K562 (cell line): ENCODE results near the gene INCA1. TPM values are rescaled to one million over a fixed set of nuclear protein-coding genes. Genes with fewer than 3 reads are reported as not detected.

Experiments
- ATF7 ChIP-seq: fragments of 450-650 bp; IDR thresholded peaks from 2 replicates; pipeline ENCODE4 v1.7.1; 2014; ENCODE audit warnings: mild to moderate bottlenecking, moderate library complexity
- CAMTA2 ChIP-seq: fragments of 250-450 bp; sonication (Bioruptor Pico); conservative IDR thresholded peaks from 2 replicates; pipeline ENCODE4 v1.5.1; 2022
- CC2D1A ChIP-seq: fragments of 450-650 bp; IDR thresholded peaks from 2 replicates; pipeline ENCODE4 v1.6.1; 2017; ENCODE audit warnings: mild to moderate bottlenecking
- CTCFL ChIP-seq: IDR thresholded peaks from 2 replicates; pipeline ENCODE4 v1.6.1; 2011; ENCODE audit warnings: borderline replicate concordance, low read depth, mild to moderate bottlenecking, moderate library complexity, low read length; ENCODE audit not compliant: insufficient read depth, poor library complexity, severe bottlenecking
- PBX2 ChIP-seq, 2 experiments: IDR thresholded peaks in 1 of 2; conservative IDR thresholded peaks in 1 of 2; 2 replicates each; pipeline ENCODE4 v1.6.1; 2016; ENCODE audit warnings: low read depth in 2 of 2, mild to moderate bottlenecking in 1 of 2, missing compliant biosample characterization in 1 of 2, missing genetic modification characterization in 1 of 2, moderate library complexity in 1 of 2
- POLR2H ChIP-seq: IDR thresholded peaks from 2 replicates; pipeline ENCODE4 v1.6.1; 2016; ENCODE audit warnings: missing genetic modification characterization, low read depth, mild to moderate bottlenecking, control low read depth, missing compliant biosample characterization, moderate library complexity
- POLR3A ChIP-seq: IDR thresholded peaks from 2 replicates; pipeline ENCODE4 v1.6.1; 2011; ENCODE audit warnings: borderline replicate concordance, mild to moderate bottlenecking, moderate library complexity; ENCODE audit not compliant: insufficient read length, insufficient read depth; ENCODE audit errors: extremely low read depth
- polyA plus RNA-seq, 8 experiments: library from polyadenylated mRNA; depleted of rRNA in 4 of 8; stranded (reverse) in 5 of 8; unstranded in 3 of 8; fragments of >200 nt; fragmentation: Nextera tagmentation in 2 of 8; fragmentation: Illumina TruSeq in 1 of 8; extraction: Ambion mirVana in 2 of 8; extraction: Trizol in 1 of 8; gene quantifications; 2 replicates each; pipeline versions ENCODE4 v1.2.1 to v1.2.3, GENCODE V29; 2011 to 2014; ENCODE audit warnings: inconsistent platforms in 1 of 8, missing spikeins in 1 of 8
- total RNA-seq, 7 experiments: library from RNA; depleted of rRNA in 6 of 7; stranded (reverse); fragments of >200 nt in 6 of 7; fragmentation: Illumina TruSeq in 2 of 7; extraction: Trizol in 2 of 7; gene quantifications; 2 replicates each; pipeline versions ENCODE4 v1.2.1 to v1.2.3, GENCODE V29; 2011 to 2021; ENCODE audit warnings: low replicate concordance in 1 of 7
- TF ChIP-seq, protein P1 (sequence below), 2 experiments: fragments of 450-650 bp; formaldehyde crosslinking in 1 of 2; IDR thresholded peaks; 2 replicates each; pipeline versions ENCODE4 v1.4.0 to v1.6.1; 2014 to 2020; ENCODE audit warnings: mild to moderate bottlenecking in 2 of 2, borderline replicate concordance in 1 of 2, low read depth in 1 of 2
- TF ChIP-seq, protein P2 (sequence below): fragments of 450-650 bp; IDR thresholded peaks from 2 replicates; pipeline ENCODE4 v1.7.1; 2018; ENCODE audit warnings: mild to moderate bottlenecking, low read depth; ENCODE audit not compliant: partially characterized antibody

Gene INCA1
- total and polyA plus RNA-seq, 9 of the 15 experiments (the other 6 are each of a cell fraction or from before 2014, with no cell fraction given), result 0.08 to 0.50 (median 0.13) TPM; not detected in 4

GRCh38 chr17:4947411-4948165, 49.7 kb downstream of the INCA1 start (continued):
- TF ChIP-seq, protein P1, sequence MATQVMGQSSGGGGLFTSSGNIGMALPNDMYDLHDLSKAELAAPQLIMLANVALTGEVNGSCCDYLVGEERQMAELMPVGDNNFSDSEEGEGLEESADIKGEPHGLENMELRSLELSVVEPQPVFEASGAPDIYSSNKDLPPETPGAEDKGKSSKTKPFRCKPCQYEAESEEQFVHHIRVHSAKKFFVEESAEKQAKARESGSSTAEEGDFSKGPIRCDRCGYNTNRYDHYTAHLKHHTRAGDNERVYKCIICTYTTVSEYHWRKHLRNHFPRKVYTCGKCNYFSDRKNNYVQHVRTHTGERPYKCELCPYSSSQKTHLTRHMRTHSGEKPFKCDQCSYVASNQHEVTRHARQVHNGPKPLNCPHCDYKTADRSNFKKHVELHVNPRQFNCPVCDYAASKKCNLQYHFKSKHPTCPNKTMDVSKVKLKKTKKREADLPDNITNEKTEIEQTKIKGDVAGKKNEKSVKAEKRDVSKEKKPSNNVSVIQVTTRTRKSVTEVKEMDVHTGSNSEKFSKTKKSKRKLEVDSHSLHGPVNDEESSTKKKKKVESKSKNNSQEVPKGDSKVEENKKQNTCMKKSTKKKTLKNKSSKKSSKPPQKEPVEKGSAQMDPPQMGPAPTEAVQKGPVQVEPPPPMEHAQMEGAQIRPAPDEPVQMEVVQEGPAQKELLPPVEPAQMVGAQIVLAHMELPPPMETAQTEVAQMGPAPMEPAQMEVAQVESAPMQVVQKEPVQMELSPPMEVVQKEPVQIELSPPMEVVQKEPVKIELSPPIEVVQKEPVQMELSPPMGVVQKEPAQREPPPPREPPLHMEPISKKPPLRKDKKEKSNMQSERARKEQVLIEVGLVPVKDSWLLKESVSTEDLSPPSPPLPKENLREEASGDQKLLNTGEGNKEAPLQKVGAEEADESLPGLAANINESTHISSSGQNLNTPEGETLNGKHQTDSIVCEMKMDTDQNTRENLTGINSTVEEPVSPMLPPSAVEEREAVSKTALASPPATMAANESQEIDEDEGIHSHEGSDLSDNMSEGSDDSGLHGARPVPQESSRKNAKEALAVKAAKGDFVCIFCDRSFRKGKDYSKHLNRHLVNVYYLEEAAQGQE (IDR thresholded peaks at IDR 0.05; ENCODE audit: borderline replicate concordance), result no peak
- TF ChIP-seq, protein P1 (CRISPR knock-in tag; IDR thresholded peaks at IDR 0.05; ENCODE audit: low read depth), result no peak
- no peak for TF ChIP-seq ATF7
- TF ChIP-seq CAMTA2, result no peak
- no peak for TF ChIP-seq CC2D1A
- TF ChIP-seq, protein P2, sequence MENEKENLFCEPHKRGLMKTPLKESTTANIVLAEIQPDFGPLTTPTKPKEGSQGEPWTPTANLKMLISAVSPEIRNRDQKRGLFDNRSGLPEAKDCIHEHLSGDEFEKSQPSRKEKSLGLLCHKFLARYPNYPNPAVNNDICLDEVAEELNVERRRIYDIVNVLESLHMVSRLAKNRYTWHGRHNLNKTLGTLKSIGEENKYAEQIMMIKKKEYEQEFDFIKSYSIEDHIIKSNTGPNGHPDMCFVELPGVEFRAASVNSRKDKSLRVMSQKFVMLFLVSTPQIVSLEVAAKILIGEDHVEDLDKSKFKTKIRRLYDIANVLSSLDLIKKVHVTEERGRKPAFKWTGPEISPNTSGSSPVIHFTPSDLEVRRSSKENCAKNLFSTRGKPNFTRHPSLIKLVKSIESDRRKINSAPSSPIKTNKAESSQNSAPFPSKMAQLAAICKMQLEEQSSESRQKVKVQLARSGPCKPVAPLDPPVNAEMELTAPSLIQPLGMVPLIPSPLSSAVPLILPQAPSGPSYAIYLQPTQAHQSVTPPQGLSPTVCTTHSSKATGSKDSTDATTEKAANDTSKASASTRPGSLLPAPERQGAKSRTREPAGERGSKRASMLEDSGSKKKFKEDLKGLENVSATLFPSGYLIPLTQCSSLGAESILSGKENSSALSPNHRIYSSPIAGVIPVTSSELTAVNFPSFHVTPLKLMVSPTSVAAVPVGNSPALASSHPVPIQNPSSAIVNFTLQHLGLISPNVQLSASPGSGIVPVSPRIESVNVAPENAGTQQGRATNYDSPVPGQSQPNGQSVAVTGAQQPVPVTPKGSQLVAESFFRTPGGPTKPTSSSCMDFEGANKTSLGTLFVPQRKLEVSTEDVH, result no peak
- 0 out of 2 replicates have a peak, but pooled peaks have one; percentile 33 for TF ChIP-seq POLR2H (tag)
- TF ChIP-seq POLR3A, result no peak
- no peak for TF ChIP-seq PBX2 (CRISPR knock-in tag; IDR thresholded peaks at IDR 0.05; ENCODE audit: low read depth)
- no peak for TF ChIP-seq PBX2 (tag; conservative IDR thresholded peaks at IDR 0.05; ENCODE audit: low read depth)
- no peak for TF ChIP-seq CTCFL
